ENCODE measurements around the gene IQGAP3. TPM values are rescaled to one million over a fixed set of nuclear protein-coding genes. Genes with fewer than 3 reads are reported as not detected.

Gene IQGAP3
- total and polyA plus RNA-seq, 2 of the 4 experiments (the other 2 are of a cell fraction): 12.5 to 13.6 TPM

GRCh38 chr1:156492013-156492590 is 80.3 kb downstream of the IQGAP3 start:
- Histone ChIP-seq H2BK15ac (ENCODE audit: low read depth, low read length) (no peak overlapping the region), H3K4me1 (ENCODE audit: control insufficient read depth, insufficient read depth, low read length) (peaks cover 61% of the 10 kb centered on the region), H3K9me1 (ENCODE audit: insufficient read depth, low read length) (peaks cover 75% of the 10 kb centered on the region), H3K27me3 (ENCODE audit: control insufficient read depth, insufficient read depth, low read length) (no peaks in the 10 kb centered on the region), H2BK5ac (ENCODE audit: low read depth, low read length, poor library complexity, severe bottlenecking) (no peak overlapping the region), H3K9me3 (ENCODE audit: control insufficient read depth, insufficient read depth, low read length) (no peaks in the 10 kb centered on the region), H3K27ac (ENCODE audit: insufficient read depth, low read length) (no peak overlapping the region), H3K36me3 (ENCODE audit: control insufficient read depth, insufficient read depth, low read length) (peaks cover 5% of the 10 kb centered on the region), H2BK120ac (ENCODE audit: low read depth, low read length) (no peak overlapping the region), H2AFZ (replicated peaks; ENCODE audit: low read length, poor library complexity) (no peak overlapping the region), H3K9ac (ENCODE audit: low read depth, low read length) (no peak overlapping the region), H2AK9ac (replicated peaks; ENCODE audit: low read depth, low read length, poor library complexity) (no peak overlapping the region), H3K14ac (replicated peaks; ENCODE audit: low read depth, low read length) (no peak overlapping the region), H3K23ac (ENCODE audit: low read depth, low read length) (0 out of 2 replicates have a peak overlapping the region, but pooled peaks have one; percentile 15), H3K4ac (ENCODE audit: low read depth, low read length) (no peak overlapping the region), H4K91ac (ENCODE audit: insufficient read depth, low read depth, low read length) (no peak overlapping the region), H4K5ac (ENCODE audit: low read depth, low read length) (no peak overlapping the region), H3K56ac (ENCODE audit: extremely low read depth, insufficient read depth, low read length) (no peak overlapping the region), H4K20me1 (ENCODE audit: insufficient read depth, low read length) (peaks cover 100% of the 10 kb centered on the region), H3K4me2 (ENCODE audit: low read depth, low read length) (no peak overlapping the region), H3K79me1 (ENCODE audit: low read depth in 1 of 2, low read length in 2 of 2) (peaks cover 9 to 98% of the 10 kb centered on the region in 2 experiments; a peak in 3 of 4 replicates), H2BK20ac (ENCODE audit: low read depth, low read length) (no peak overlapping the region), H3K18ac (ENCODE audit: low read depth, low read length) (no peak overlapping the region), H3K4me3 (ENCODE audit: insufficient read depth, low read depth, low read length) (no peak overlapping the region), H4K8ac (ENCODE audit: low read depth in 2 of 2, low read length in 2 of 2) (no peak overlapping the region), H2AK5ac (ENCODE audit: low read depth, low read length) (no peak overlapping the region)
- POLR2A ChIA-PET (ENCODE audit: unreplicated experiment): no interaction called here
- ATAC-seq (ENCODE audit: low read depth) (no peak), DNase-seq (no peak)
- CTCF ChIA-PET: no interaction called here
- in situ Hi-C loops (cut with MboI; ENCODE audit: low sequenced_read_pairs) (no loop called here), intact Hi-C loops (cut with micrococcal nuclease) (no loop called here), dilution Hi-C loops (cut with HindIII; ENCODE audit: low sequenced_read_pairs, unreplicated experiment) (no loop called here)
- 72% methylated on average over 3 of the region's 6 CpGs; no CpG with 5 or more reads in 1 of the 2 experiments for WGBS, 2 experiments (ENCODE audit: extremely low coverage in 2 of 2, insufficient read length in 1 of 2)
- BruUV-seq (replicated peaks): no TSS peak
- TF ChIP-seq ELK1 (IDR thresholded peaks at IDR 0.05; ENCODE audit: borderline replicate concordance, low read depth, low read length) (no peak), CEBPB (IDR thresholded peaks at IDR 0.05; ENCODE audit: low read depth, low read length) (no peak), NFE2L2 (IDR thresholded peaks at IDR 0.05; ENCODE audit: low read depth, low read length) (no peak), MXI1 (IDR thresholded peaks at IDR 0.05; ENCODE audit: borderline replicate concordance, low read depth, low read length) (no peak)
- TF ChIP-seq, protein P1, sequence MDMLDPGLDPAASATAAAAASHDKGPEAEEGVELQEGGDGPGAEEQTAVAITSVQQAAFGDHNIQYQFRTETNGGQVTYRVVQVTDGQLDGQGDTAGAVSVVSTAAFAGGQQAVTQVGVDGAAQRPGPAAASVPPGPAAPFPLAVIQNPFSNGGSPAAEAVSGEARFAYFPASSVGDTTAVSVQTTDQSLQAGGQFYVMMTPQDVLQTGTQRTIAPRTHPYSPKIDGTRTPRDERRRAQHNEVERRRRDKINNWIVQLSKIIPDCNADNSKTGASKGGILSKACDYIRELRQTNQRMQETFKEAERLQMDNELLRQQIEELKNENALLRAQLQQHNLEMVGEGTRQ (IDR thresholded peaks at IDR 0.05; ENCODE audit: low read depth, low read length): no peak
